HG03571 (cell line): Measurements from ENCODE around the gene CBR4.
"Not testable (repeated sequence)": the region's sequence is repeated elsewhere in the genome, so short reads cannot be mapped to it uniquely, and the experiment has no call there.

Experiments used
- ATAC-seq: cut with Tn5 transposase; IDR thresholded peaks from one replicate; pipeline ENCODE4 v1.9.1; 2021; ENCODE audit not compliant: unreplicated experiment

CBR4 gene

GRCh38 chr4:169035871-169036620 lies 26.0 kb upstream of the CBR4 start:
- not testable (repeated sequence) for ATAC-seq

- ATAC-seq, result no peak
Observed at GRCh38 chr4:169033660-169034059, 23.6 kb upstream of the CBR4 start.

GRCh38 chr4:169032883-169033645 lies 23.0 kb upstream of the CBR4 start:
- no peak for ATAC-seq

- ATAC-seq, result no peak
Observed at GRCh38 chr4:169032194-169032593, 22.1 kb upstream of the CBR4 start.

GRCh38 chr4:169031392-169031791 lies 21.3 kb upstream of the CBR4 start:
- ATAC-seq, result no peak

- ATAC-seq, result no peak
Observed at GRCh38 chr4:169030562-169030982, 20.5 kb upstream of the CBR4 start.

GRCh38 chr4:169029947-169030346 lies 19.9 kb upstream of the CBR4 start:
- ATAC-seq, result no peak

- ATAC-seq, result no peak
Observed at GRCh38 chr4:169027663-169028062, 17.6 kb upstream of the CBR4 start.

- ATAC-seq, result no peak
Observed at GRCh38 chr4:169025184-169025583, 15.1 kb upstream of the CBR4 start.

- ATAC-seq, result peak; percentile 90
Observed at GRCh38 chr4:169024762-169025161, 14.7 kb upstream of the CBR4 start.

GRCh38 chr4:169018406-169018805 lies 8.4 kb upstream of the CBR4 start:
- no peak for ATAC-seq

GRCh38 chr4:169017971-169018370 lies 7.9 kb upstream of the CBR4 start:
- ATAC-seq, result no peak

GRCh38 chr4:169015186-169015623 lies 5.2 kb upstream of the CBR4 start:
- ATAC-seq, result no peak

- no peak for ATAC-seq
Observed at GRCh38 chr4:169014586-169014985, 4.5 kb upstream of the CBR4 start.

GRCh38 chr4:169013396-169013795 lies 3.3 kb upstream of the CBR4 start:
- no peak for ATAC-seq

- no peak for ATAC-seq
Observed at GRCh38 chr4:169012049-169012448, 2.0 kb upstream of the CBR4 start.

- peak; percentile 28 for ATAC-seq
Observed at GRCh38 chr4:169009286-169010124, 550 bp downstream of the CBR4 start.

- no peak for ATAC-seq
Observed at GRCh38 chr4:169005453-169006099, 4.5 kb downstream of the CBR4 start.

- ATAC-seq, result no peak
Observed at GRCh38 chr4:169000315-169000714, 9.7 kb downstream of the CBR4 start.

GRCh38 chr4:168999809-169000208 lies 10.2 kb downstream of the CBR4 start:
- no peak for ATAC-seq

GRCh38 chr4:168998596-168998995 lies 11.5 kb downstream of the CBR4 start:
- no peak for ATAC-seq
